Hematopoietic multipotent progenitor cell treated with erythropoietin and hydrocortisone succinate and interleukin-3 and kit ligand, for 17 days (in vitro differentiated cells): ENCODE results near the gene BRINP1.

Experiments used
- DNase-seq: peaks from one replicate; pipeline ENCODE4 v3.0.0-alpha.2; 2015; ENCODE audit warnings: low spot score

The BRINP1 gene

GRCh38 chr9:119368681-119369581, at the start of gene BRINP1:
TSS of gene BRINP1 (minus strand) at chr9:119369435. CDS start at chr9:119313355, 56,080 bp downstream.
- no peak for DNase-seq

- DNase-seq, result no peak
Measured at GRCh38 chr9:119418721-119419120, 49.5 kb upstream of the BRINP1 start.

- DNase-seq, result no peak
Measured at GRCh38 chr9:119416793-119417192, 47.6 kb upstream of the BRINP1 start.

- no peak for DNase-seq
Measured at GRCh38 chr9:119412399-119412798, 43.2 kb upstream of the BRINP1 start.

GRCh38 chr9:119409552-119409951, 40.3 kb upstream of the BRINP1 start:
- no peak for DNase-seq

GRCh38 chr9:119400606-119401005, 31.4 kb upstream of the BRINP1 start:
- no peak for DNase-seq

- DNase-seq, result no peak
Measured at GRCh38 chr9:119398350-119398749, 29.1 kb upstream of the BRINP1 start.

- no peak for DNase-seq
Measured at GRCh38 chr9:119391878-119392277, 22.6 kb upstream of the BRINP1 start.

- no peak for DNase-seq
Measured at GRCh38 chr9:119375892-119376291, 6.7 kb upstream of the BRINP1 start.

- DNase-seq, result no peak
Measured at GRCh38 chr9:119372951-119373350, 3.7 kb upstream of the BRINP1 start.

GRCh38 chr9:119370816-119371215, 1.6 kb upstream of the BRINP1 start:
- DNase-seq, result no peak

GRCh38 chr9:119369680-119370366, 588 bp upstream of the BRINP1 start:
- DNase-seq, result no peak

GRCh38 chr9:119368179-119368578, 1.1 kb downstream of the BRINP1 start:
- DNase-seq, result no peak

GRCh38 chr9:119367683-119368075, 1.6 kb downstream of the BRINP1 start:
- DNase-seq, result no peak

- no peak for DNase-seq
Measured at GRCh38 chr9:119366909-119367682, 2.1 kb downstream of the BRINP1 start.

- no peak for DNase-seq
Measured at GRCh38 chr9:119365291-119366027, 3.8 kb downstream of the BRINP1 start.

GRCh38 chr9:119360237-119360636, 9.0 kb downstream of the BRINP1 start:
- DNase-seq, result no peak

GRCh38 chr9:119357336-119358096, 11.7 kb downstream of the BRINP1 start:
- no peak for DNase-seq

GRCh38 chr9:119349351-119349825, 19.8 kb downstream of the BRINP1 start:
- no peak for DNase-seq

- DNase-seq, result no peak
Measured at GRCh38 chr9:119343059-119343990, 25.9 kb downstream of the BRINP1 start.
